Measurements from ENCODE around the gene NDUFB4.

DNA sequence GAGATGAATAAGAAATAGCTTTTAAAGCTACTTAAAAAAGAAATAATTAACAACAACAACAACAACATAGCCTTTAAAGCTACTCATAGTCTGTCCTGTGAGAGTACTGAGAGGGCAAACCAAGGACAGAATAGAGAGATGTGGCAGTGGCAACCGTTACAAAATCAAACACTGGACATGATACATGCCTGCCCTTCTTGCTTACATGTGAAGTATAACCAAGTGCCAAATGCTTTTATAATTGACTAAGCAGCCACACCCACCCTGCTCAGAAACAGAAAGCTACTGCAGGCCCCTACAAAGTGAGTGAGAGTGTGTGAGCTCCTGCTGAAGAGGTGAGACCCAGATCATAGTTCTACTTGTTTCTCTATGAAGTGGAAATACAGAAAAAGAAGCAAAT, 38.4 kb downstream of the NDUFB4 start:
- no peak for TF ChIP-seq RARB (CRISPR knock-in tag; IDR thresholded peaks at IDR 0.05)
- TF ChIP-seq, protein P1, sequence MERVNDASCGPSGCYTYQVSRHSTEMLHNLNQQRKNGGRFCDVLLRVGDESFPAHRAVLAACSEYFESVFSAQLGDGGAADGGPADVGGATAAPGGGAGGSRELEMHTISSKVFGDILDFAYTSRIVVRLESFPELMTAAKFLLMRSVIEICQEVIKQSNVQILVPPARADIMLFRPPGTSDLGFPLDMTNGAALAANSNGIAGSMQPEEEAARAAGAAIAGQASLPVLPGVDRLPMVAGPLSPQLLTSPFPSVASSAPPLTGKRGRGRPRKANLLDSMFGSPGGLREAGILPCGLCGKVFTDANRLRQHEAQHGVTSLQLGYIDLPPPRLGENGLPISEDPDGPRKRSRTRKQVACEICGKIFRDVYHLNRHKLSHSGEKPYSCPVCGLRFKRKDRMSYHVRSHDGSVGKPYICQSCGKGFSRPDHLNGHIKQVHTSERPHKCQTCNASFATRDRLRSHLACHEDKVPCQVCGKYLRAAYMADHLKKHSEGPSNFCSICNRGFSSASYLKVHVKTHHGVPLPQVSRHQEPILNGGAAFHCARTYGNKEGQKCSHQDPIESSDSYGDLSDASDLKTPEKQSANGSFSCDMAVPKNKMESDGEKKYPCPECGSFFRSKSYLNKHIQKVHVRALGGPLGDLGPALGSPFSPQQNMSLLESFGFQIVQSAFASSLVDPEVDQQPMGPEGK (CRISPR knock-in tag; IDR thresholded peaks at IDR 0.05; ENCODE audit: borderline replicate concordance) = no peak
- TF ChIP-seq ZFP3 (CRISPR knock-in tag; IDR thresholded peaks at IDR 0.05) = no peak
- no peak for TF ChIP-seq ZFP30 (CRISPR knock-in tag; IDR thresholded peaks at IDR 0.05)
- no peak for TF ChIP-seq OSR1 (CRISPR knock-in tag; IDR thresholded peaks at IDR 0.05)
- TF ChIP-seq ARNTL (CRISPR knock-in tag; IDR thresholded peaks at IDR 0.05; ENCODE audit: borderline replicate concordance, low read depth) = no peak
- TF ChIP-seq TCF4 (CRISPR knock-in tag; IDR thresholded peaks at IDR 0.05; ENCODE audit: borderline replicate concordance) = no peak
- TF ChIP-seq, protein P2, sequence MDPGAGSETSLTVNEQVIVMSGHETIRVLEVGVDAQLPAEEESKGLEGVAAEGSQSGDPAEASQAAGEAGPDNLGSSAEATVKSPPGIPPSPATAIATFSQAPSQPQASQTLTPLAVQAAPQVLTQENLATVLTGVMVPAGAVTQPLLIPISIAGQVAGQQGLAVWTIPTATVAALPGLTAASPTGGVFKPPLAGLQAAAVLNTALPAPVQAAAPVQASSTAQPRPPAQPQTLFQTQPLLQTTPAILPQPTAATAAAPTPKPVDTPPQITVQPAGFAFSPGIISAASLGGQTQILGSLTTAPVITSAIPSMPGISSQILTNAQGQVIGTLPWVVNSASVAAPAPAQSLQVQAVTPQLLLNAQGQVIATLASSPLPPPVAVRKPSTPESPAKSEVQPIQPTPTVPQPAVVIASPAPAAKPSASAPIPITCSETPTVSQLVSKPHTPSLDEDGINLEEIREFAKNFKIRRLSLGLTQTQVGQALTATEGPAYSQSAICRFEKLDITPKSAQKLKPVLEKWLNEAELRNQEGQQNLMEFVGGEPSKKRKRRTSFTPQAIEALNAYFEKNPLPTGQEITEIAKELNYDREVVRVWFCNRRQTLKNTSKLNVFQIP (CRISPR knock-in tag; IDR thresholded peaks at IDR 0.05; ENCODE audit: borderline replicate concordance, low read depth) = no peak

All from SK-N-SH treated with all-trans-retinoic acid at 6 μM for 48 hours (cell line).